Neural progenitor cell (in vitro differentiated cells): ENCODE results near the gene B3GNT5.

Experiments
- EZH2 ChIP-seq: fragments of 200-600 bp; sonication (generic); IDR thresholded peaks from 2 replicates; pipeline ENCODE4 v1.6.1; 2017; ENCODE audit warnings: antibody characterized with exemption, mild to moderate bottlenecking, moderate library complexity
- TF ChIP-seq, protein P1 (sequence below): fragments of 200-600 bp; sonication (generic); IDR thresholded peaks from 2 replicates; pipeline ENCODE4 v1.5.1; 2017; ENCODE audit warnings: antibody characterized with exemption, mild to moderate bottlenecking

DNA sequence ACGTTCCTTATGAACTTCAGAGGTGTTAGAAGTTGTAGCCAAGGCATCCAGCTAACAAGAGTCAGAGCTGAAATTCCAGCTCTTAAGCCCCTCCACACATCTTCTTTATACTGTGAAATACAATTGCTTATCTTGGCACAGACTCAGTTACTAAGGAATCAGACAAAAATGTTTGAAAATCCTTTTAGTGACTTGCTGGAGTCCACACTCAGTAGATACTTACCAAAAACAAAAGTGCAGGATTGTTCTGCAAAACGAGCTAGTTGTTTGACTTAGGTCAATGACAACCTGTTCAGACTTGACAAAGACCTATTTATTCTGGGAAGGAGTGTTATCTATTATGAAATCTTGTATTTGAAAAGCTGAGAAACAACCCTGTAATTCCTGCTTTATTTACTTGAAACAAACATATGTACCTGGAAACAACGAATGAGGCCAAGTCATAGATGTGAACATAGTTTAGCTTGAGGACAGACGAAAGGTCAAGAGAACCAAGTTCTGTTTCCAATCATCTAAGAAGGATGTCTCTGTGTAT lies 38.5 kb downstream of the B3GNT5 start:
- TF ChIP-seq, protein P1, sequence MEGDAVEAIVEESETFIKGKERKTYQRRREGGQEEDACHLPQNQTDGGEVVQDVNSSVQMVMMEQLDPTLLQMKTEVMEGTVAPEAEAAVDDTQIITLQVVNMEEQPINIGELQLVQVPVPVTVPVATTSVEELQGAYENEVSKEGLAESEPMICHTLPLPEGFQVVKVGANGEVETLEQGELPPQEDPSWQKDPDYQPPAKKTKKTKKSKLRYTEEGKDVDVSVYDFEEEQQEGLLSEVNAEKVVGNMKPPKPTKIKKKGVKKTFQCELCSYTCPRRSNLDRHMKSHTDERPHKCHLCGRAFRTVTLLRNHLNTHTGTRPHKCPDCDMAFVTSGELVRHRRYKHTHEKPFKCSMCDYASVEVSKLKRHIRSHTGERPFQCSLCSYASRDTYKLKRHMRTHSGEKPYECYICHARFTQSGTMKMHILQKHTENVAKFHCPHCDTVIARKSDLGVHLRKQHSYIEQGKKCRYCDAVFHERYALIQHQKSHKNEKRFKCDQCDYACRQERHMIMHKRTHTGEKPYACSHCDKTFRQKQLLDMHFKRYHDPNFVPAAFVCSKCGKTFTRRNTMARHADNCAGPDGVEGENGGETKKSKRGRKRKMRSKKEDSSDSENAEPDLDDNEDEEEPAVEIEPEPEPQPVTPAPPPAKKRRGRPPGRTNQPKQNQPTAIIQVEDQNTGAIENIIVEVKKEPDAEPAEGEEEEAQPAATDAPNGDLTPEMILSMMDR, result no peak
- TF ChIP-seq EZH2, result no peak
